Activated naive CD4-positive, alpha-beta T cell treated with anti-CD3 and anti-CD28 coated beads for 36 hours (primary cell): ENCODE results near the gene DGAT2. TPM values are rescaled to one million over a fixed set of nuclear protein-coding genes. Genes with fewer than 3 reads are reported as not detected.

Experiments
- CTCF ChIA-PET: fragments of 350-600 bp; sonication (Branson Sonifier 250); formaldehyde crosslinking; loops from one replicate; lab custom pipeline; 2021; ENCODE audit warnings: antibody characterized with exemption; lab: Charles Lee
- DNase-seq: peaks from one replicate; pipeline ENCODE4 v3.0.0-alpha.2; 2020
- H3K27ac Mint-ChIP-seq: one replicate; pipeline ENCODE4 v1.8.0; 2021; ENCODE audit warnings: mild to moderate bottlenecking, mixed read lengths
- H3K27me3 Mint-ChIP-seq: one replicate; pipeline ENCODE4 v1.8.0; 2021; ENCODE audit warnings: low read depth, mixed read lengths
- H3K36me3 Mint-ChIP-seq: one replicate; pipeline ENCODE4 v1.8.0; 2021; ENCODE audit warnings: low read depth, mixed read lengths
- H3K4me1 Mint-ChIP-seq: one replicate; pipeline ENCODE4 v1.8.0; 2021; ENCODE audit warnings: low read depth, mixed read lengths
- H3K4me3 Mint-ChIP-seq: one replicate; pipeline ENCODE4 v1.8.0; 2021; ENCODE audit warnings: mild to moderate bottlenecking, moderate library complexity, mixed read lengths
- H3K9me3 Mint-ChIP-seq: one replicate; pipeline ENCODE4 v1.8.0; 2021; ENCODE audit warnings: mixed read lengths
- intact Hi-C: fragments of 100-400 bp; cut with micrococcal nuclease; formaldehyde crosslinking; loops from one replicate; pipeline ENCODE4 v1.15.1; 2023
- total RNA-seq, 2 experiments: library from RNA; stranded (reverse); gene quantifications; one replicate each; pipeline ENCODE4 v1.2.3, GENCODE V29; 2021

Gene DGAT2
- total RNA-seq = 1 to 10 TPM; 3.4 to 4.2 TPM

GRCh38 chr11:75768112-75768908 lies at the start of gene DGAT2:
Gene DGAT2 (plus strand): TSS chr11:75768778. CDS start chr11:75768992, 214 bp downstream.
- DNase-seq = peak; percentile 77
- intact Hi-C loops = loop anchor here (1.0 to 5.0 kb wide), 5 partner anchors 45 to 220 kb away; no protein-coding TSS in a partner anchor
- CTCF ChIA-PET = no interaction called here
- no peaks in the 10 kb centered on the region for H3K9me3 Mint-ChIP-seq
- H3K4me3 Mint-ChIP-seq = peak within 1 kb of the TSS; percentile 64
- H3K36me3 Mint-ChIP-seq = no peaks in the 10 kb centered on the region
- H3K27ac Mint-ChIP-seq = no peak within 1 kb of the TSS
- peaks cover 4% of the 10 kb centered on the region for H3K27me3 Mint-ChIP-seq
- H3K4me1 Mint-ChIP-seq = peaks cover 24% of the 10 kb centered on the region

GRCh38 chr11:75719340-75720239 lies 49.0 kb upstream of the DGAT2 start:
- no peak for DNase-seq
- Mint-ChIP-seq H3K4me1 (no peaks in the 10 kb centered on the region), H3K4me3 (no peak overlapping the region), H3K9me3 (no peaks in the 10 kb centered on the region), H3K27me3 (no peaks in the 10 kb centered on the region), H3K36me3 (no peaks in the 10 kb centered on the region), H3K27ac (no peak overlapping the region)
- CTCF ChIA-PET = no interaction called here
- intact Hi-C loops = loop anchor here (5.0 kb wide), 1 partner anchor 598 kb away; no protein-coding TSS in a partner anchor

- Mint-ChIP-seq H3K27ac (no peak overlapping the region), H3K27me3 (no peaks in the 10 kb centered on the region), H3K36me3 (no peaks in the 10 kb centered on the region), H3K4me1 (no peaks in the 10 kb centered on the region), H3K4me3 (no peak overlapping the region), H3K9me3 (no peaks in the 10 kb centered on the region)
- intact Hi-C loops = loop anchor here (5.0 kb wide), 1 partner anchor 597 kb away; no protein-coding TSS in a partner anchor
- no peak for DNase-seq
- CTCF ChIA-PET = interaction anchor here (0.6 to 1.0 kb wide), 3 partner anchors 27 to 148 kb away, joined by 4 to 6 read pairs (median 4); no protein-coding TSS in a partner anchor
Observed at GRCh38 chr11:75720639-75721038, 47.9 kb upstream of the DGAT2 start.

- H3K4me3 Mint-ChIP-seq = no peak overlapping the region
- H3K27me3 Mint-ChIP-seq = no peaks in the 10 kb centered on the region
- intact Hi-C loops = loop anchor here (2.0 to 5.0 kb wide), 2 partner anchors 81 to 595 kb away; no protein-coding TSS in a partner anchor
- no peak for DNase-seq
- H3K4me1 Mint-ChIP-seq = no peaks in the 10 kb centered on the region
- CTCF ChIA-PET = interaction anchor here (0.7 to 1.1 kb wide), 5 partner anchors 29 to 391 kb away, joined by 3 to 5 read pairs (median 4); no protein-coding TSS in a partner anchor
- no peaks in the 10 kb centered on the region for H3K9me3 Mint-ChIP-seq
- no peaks in the 10 kb centered on the region for H3K36me3 Mint-ChIP-seq
- no peak overlapping the region for H3K27ac Mint-ChIP-seq
Observed at GRCh38 chr11:75721852-75722668, 46.5 kb upstream of the DGAT2 start.

GRCh38 chr11:75722669-75723042 lies 45.9 kb upstream of the DGAT2 start:
- no peaks in the 10 kb centered on the region for H3K4me1 Mint-ChIP-seq

GRCh38 chr11:75725547-75726320 lies 42.8 kb upstream of the DGAT2 start:
- CTCF ChIA-PET = interaction anchor here (0.9 to 1.7 kb wide), 2 partner anchors 147 to 426 kb away, joined by 3 to 7 read pairs; no protein-coding TSS in a partner anchor
- H3K36me3 Mint-ChIP-seq = no peaks in the 10 kb centered on the region
- H3K9me3 Mint-ChIP-seq = no peaks in the 10 kb centered on the region
- H3K4me1 Mint-ChIP-seq = no peaks in the 10 kb centered on the region
- no peak for DNase-seq
- no peak overlapping the region for H3K27ac Mint-ChIP-seq
- H3K4me3 Mint-ChIP-seq = no peak overlapping the region
- intact Hi-C loops = no loop called here
- H3K27me3 Mint-ChIP-seq = no peaks in the 10 kb centered on the region

More at GRCh38 chr11:75722669-75723042, 45.9 kb upstream of the DGAT2 start:
- no peak overlapping the region for H3K4me3 Mint-ChIP-seq
- CTCF ChIA-PET = interaction anchor here (0.6 to 1.2 kb wide), 9 partner anchors 12 to 429 kb away, joined by 3 to 5 read pairs (median 4); no protein-coding TSS in a partner anchor
- no peak for DNase-seq
- no peaks in the 10 kb centered on the region for H3K36me3 Mint-ChIP-seq
- H3K27me3 Mint-ChIP-seq = no peaks in the 10 kb centered on the region
- intact Hi-C loops = loop anchor here (1.0 to 5.0 kb wide), 5 partner anchors 46 to 595 kb away; partner anchors contain the start of gene DGAT2
- no peak overlapping the region for H3K27ac Mint-ChIP-seq
- no peaks in the 10 kb centered on the region for H3K9me3 Mint-ChIP-seq

- intact Hi-C loops = no loop called here
Observed at GRCh38 chr11:75728992-75729391, 39.6 kb upstream of the DGAT2 start.

GRCh38 chr11:75731095-75731494 lies 37.5 kb upstream of the DGAT2 start:
- peaks cover 2% of the 10 kb centered on the region for H3K4me1 Mint-ChIP-seq
- no peaks in the 10 kb centered on the region for H3K27me3 Mint-ChIP-seq
- CTCF ChIA-PET = interaction anchor here (1.4 kb wide), 1 partner anchor 47 kb away, joined by 3 read pairs; no protein-coding TSS in a partner anchor
- no peak for DNase-seq
- no peaks in the 10 kb centered on the region for H3K36me3 Mint-ChIP-seq
- H3K4me3 Mint-ChIP-seq = no peak overlapping the region
- H3K9me3 Mint-ChIP-seq = no peaks in the 10 kb centered on the region
- H3K27ac Mint-ChIP-seq = no peak overlapping the region
- intact Hi-C loops = no loop called here

More at GRCh38 chr11:75728992-75729391, 39.6 kb upstream of the DGAT2 start:
- H3K9me3 Mint-ChIP-seq = no peaks in the 10 kb centered on the region
- no peak overlapping the region for H3K4me3 Mint-ChIP-seq
- no peak overlapping the region for H3K27ac Mint-ChIP-seq
- CTCF ChIA-PET = interaction anchor here (2.4 kb wide), 1 partner anchor 23 kb away, joined by 6 read pairs; no protein-coding TSS in a partner anchor
- no peaks in the 10 kb centered on the region for H3K36me3 Mint-ChIP-seq
- no peak for DNase-seq
- peaks cover 1% of the 10 kb centered on the region for H3K4me1 Mint-ChIP-seq
- no peaks in the 10 kb centered on the region for H3K27me3 Mint-ChIP-seq

- Mint-ChIP-seq H3K4me3 (no peak overlapping the region), H3K27me3 (peaks cover 4% of the 10 kb centered on the region), H3K36me3 (no peaks in the 10 kb centered on the region), H3K4me1 (peaks cover 2% of the 10 kb centered on the region), H3K27ac (no peak overlapping the region), H3K9me3 (no peaks in the 10 kb centered on the region)
- no peak for DNase-seq
- CTCF ChIA-PET = no interaction called here
- intact Hi-C loops = no loop called here
Observed at GRCh38 chr11:75733071-75733430, 35.5 kb upstream of the DGAT2 start.

GRCh38 chr11:75733431-75734107 lies 35.0 kb upstream of the DGAT2 start:
- Mint-ChIP-seq H3K27me3 (peaks cover 4% of the 10 kb centered on the region), H3K36me3 (no peaks in the 10 kb centered on the region), H3K9me3 (no peaks in the 10 kb centered on the region), H3K27ac (no peak overlapping the region), H3K4me1 (peaks cover 2% of the 10 kb centered on the region), H3K4me3 (no peak overlapping the region)
- CTCF ChIA-PET = no interaction called here
- intact Hi-C loops = no loop called here
- DNase-seq = peak; percentile 25
